ENCODE data around the gene COL23A1.

GRCh38 chr5:178431063-178431781 lies 159.0 kb downstream of the COL23A1 start:
- no peak for TF ChIP-seq CTCF (conservative IDR thresholded peaks at IDR 0.05; ENCODE audit: low read depth, low read length)
- no peak for TF ChIP-seq EZH2phosphoT487 (IDR thresholded peaks at IDR 0.05; ENCODE audit: borderline replicate concordance, low read length)

All from PC-3 (cell line).